ENCODE results near the gene FEN1.

GRCh38 chr11:61745781-61746441 is 46.8 kb upstream of the FEN1 start:
- TF ChIP-seq EZH2 (IDR thresholded peaks at IDR 0.05; ENCODE audit: borderline replicate concordance, low read length) = no peak
- TF ChIP-seq CTCF (conservative IDR thresholded peaks at IDR 0.05 in 1 of 2, IDR thresholded peaks at IDR 0.05 in 1 of 2; ENCODE audit: extremely low read depth in 1 of 2, insufficient read depth in 1 of 2, low read depth in 1 of 2, low read length in 2 of 2) = no peak

Measured in mammary epithelial cell (primary cell).